ENCODE results near the gene NMRAL1.

DNA sequence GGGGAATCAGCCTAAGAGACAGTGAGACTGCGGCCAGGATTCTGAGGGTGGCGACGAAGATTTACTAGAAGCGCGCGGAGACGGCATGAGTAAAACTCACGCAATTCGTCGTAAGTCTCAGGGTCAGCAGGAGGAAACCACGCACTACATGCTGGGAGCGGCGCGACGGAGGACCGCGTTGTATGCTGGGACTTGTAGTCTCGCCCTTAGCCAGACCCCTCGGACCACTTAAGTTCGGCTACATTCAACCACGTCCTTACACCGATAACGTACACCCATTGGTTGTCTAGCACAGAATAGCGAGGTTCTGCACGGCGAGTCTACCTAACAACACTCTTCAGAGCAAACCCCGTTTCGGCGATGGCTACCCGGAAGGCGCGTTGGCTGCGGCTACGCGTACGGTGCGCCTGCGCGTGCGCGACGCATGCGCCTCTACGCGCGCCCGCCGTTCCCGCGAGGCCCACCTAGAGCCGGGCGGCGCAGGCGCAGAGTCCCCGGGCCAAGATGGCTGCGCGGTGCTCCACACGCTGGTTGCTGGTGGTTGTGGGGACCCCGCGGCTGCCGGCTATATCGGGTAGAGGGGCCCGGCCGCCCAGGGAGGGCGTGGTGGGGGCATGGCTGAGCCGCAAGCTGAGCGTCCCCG is 48.9 kb downstream of the NMRAL1 start, which contains the start of gene DNAJA3:
- TF ChIP-seq, protein P1, sequence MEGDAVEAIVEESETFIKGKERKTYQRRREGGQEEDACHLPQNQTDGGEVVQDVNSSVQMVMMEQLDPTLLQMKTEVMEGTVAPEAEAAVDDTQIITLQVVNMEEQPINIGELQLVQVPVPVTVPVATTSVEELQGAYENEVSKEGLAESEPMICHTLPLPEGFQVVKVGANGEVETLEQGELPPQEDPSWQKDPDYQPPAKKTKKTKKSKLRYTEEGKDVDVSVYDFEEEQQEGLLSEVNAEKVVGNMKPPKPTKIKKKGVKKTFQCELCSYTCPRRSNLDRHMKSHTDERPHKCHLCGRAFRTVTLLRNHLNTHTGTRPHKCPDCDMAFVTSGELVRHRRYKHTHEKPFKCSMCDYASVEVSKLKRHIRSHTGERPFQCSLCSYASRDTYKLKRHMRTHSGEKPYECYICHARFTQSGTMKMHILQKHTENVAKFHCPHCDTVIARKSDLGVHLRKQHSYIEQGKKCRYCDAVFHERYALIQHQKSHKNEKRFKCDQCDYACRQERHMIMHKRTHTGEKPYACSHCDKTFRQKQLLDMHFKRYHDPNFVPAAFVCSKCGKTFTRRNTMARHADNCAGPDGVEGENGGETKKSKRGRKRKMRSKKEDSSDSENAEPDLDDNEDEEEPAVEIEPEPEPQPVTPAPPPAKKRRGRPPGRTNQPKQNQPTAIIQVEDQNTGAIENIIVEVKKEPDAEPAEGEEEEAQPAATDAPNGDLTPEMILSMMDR (IDR thresholded peaks at IDR 0.05; ENCODE audit: poor library complexity, severe bottlenecking): no peak
- TF ChIP-seq RAD21 (conservative IDR thresholded peaks at IDR 0.05) (no peak), EZH2 (IDR thresholded peaks at IDR 0.05; ENCODE audit: borderline replicate concordance, insufficient read depth, low read length, poor library complexity, severe bottlenecking) (no peak), MXI1 (conservative IDR thresholded peaks at IDR 0.05; ENCODE audit: poor library complexity, severe bottlenecking) (peak; percentile 97), TAF1 (IDR thresholded peaks at IDR 0.05; ENCODE audit: low read depth) (peak; percentile 73)
